Measurements from ENCODE around the gene TTC33. TPM values are rescaled to one million over a fixed set of nuclear protein-coding genes. Genes with fewer than 3 reads are reported as not detected.

The TTC33 gene
- total RNA-seq, 4 donors from 2014 or later, result 11.3 to 19.0 (median 14.9) TPM

GRCh38 chr5:40550481-40550880 is 205.3 kb downstream of the TTC33 start:
- no peaks in the 10 kb centered on the region for H3K9me3 ChIP-seq
- no peak for TF ChIP-seq CTCF (IDR thresholded peaks at IDR 0.05)
- TF ChIP-seq POLR2A (IDR thresholded peaks at IDR 0.05), result no peak
- no peaks in the 10 kb centered on the region for H3K36me3 ChIP-seq
- H3K4me3 ChIP-seq, result no peak overlapping the region
- no peak for DNase-seq
- H3K27me3 ChIP-seq, result no peaks in the 10 kb centered on the region
- H3K27ac ChIP-seq, result no peak overlapping the region
- peaks cover 0 to 5% (median 0%) of the 10 kb centered on the region in 4 donors for H3K4me1 ChIP-seq

GRCh38 chr5:40549616-40550015 is 206.1 kb downstream of the TTC33 start:
- no peak overlapping the region for H3K4me3 ChIP-seq

GRCh38 chr5:40547994-40548575 is 207.7 kb downstream of the TTC33 start:
- H3K4me3 ChIP-seq, result no peak overlapping the region
- H3K4me1 ChIP-seq, result no peaks in the 10 kb centered on the region
- DNase-seq, result no peak
- H3K27me3 ChIP-seq, result no peaks in the 10 kb centered on the region
- H3K27ac ChIP-seq, result no peak overlapping the region
- TF ChIP-seq POLR2A (IDR thresholded peaks at IDR 0.05), result no peak
- no peak for TF ChIP-seq CTCF (IDR thresholded peaks at IDR 0.05)
- no peaks in the 10 kb centered on the region for H3K9me3 ChIP-seq
- no peaks in the 10 kb centered on the region for H3K36me3 ChIP-seq

More at GRCh38 chr5:40549616-40550015, 206.1 kb downstream of the TTC33 start:
- H3K36me3 ChIP-seq, result no peaks in the 10 kb centered on the region
- DNase-seq, result no peak
- peaks cover 0 to 5% (median 0%) of the 10 kb centered on the region in 4 donors for H3K4me1 ChIP-seq
- H3K27me3 ChIP-seq, result no peaks in the 10 kb centered on the region
- H3K9me3 ChIP-seq, result no peaks in the 10 kb centered on the region
- TF ChIP-seq POLR2A (IDR thresholded peaks at IDR 0.05) (no peak), CTCF (IDR thresholded peaks at IDR 0.05) (no peak)
- no peak overlapping the region for H3K27ac ChIP-seq

GRCh38 chr5:40547557-40547956 is 208.2 kb downstream of the TTC33 start:
- no peaks in the 10 kb centered on the region for H3K36me3 ChIP-seq
- no peak overlapping the region for H3K27ac ChIP-seq
- no peak for DNase-seq
- H3K4me1 ChIP-seq, result no peaks in the 10 kb centered on the region
- H3K4me3 ChIP-seq, result no peak overlapping the region
- TF ChIP-seq CTCF (IDR thresholded peaks at IDR 0.05), result no peak
- no peaks in the 10 kb centered on the region for H3K9me3 ChIP-seq
- no peaks in the 10 kb centered on the region for H3K27me3 ChIP-seq

GRCh38 chr5:40540301-40540700 is 215.5 kb downstream of the TTC33 start:
- Histone ChIP-seq H3K27ac (no peak overlapping the region), H3K36me3 (no peaks in the 10 kb centered on the region), H3K9me3 (no peaks in the 10 kb centered on the region), H3K4me1 (peaks cover 0 to 8% (median 0%) of the 10 kb centered on the region in 4 donors), H3K4me3 (no peak overlapping the region), H3K27me3 (no peaks in the 10 kb centered on the region)
- no peak for DNase-seq
- TF ChIP-seq POLR2A (IDR thresholded peaks at IDR 0.05), result no peak
- TF ChIP-seq CTCF (IDR thresholded peaks at IDR 0.05), result no peak

- Histone ChIP-seq H3K9me3 (no peaks in the 10 kb centered on the region), H3K36me3 (no peaks in the 10 kb centered on the region), H3K27me3 (no peaks in the 10 kb centered on the region), H3K4me3 (no peak overlapping the region), H3K27ac (no peak overlapping the region), H3K4me1 (no peaks in the 10 kb centered on the region)
- no peak for DNase-seq
- TF ChIP-seq POLR2A (IDR thresholded peaks at IDR 0.05) (no peak), CTCF (IDR thresholded peaks at IDR 0.05) (no peak)
These were observed 231.1 kb downstream of the TTC33 start for GRCh38 chr5:40524677-40525076.

Data from Peyer's patch (tissue), 4 donors.